D341Med (cell line): ENCODE measurements around the gene RREB1.
A peak's percentile ranks its signal among the peaks of the same experiment; 100 is the strongest.
"Not testable (repeated sequence)": the region's sequence is repeated elsewhere in the genome, so short reads cannot be mapped to it uniquely, and the experiment has no call there.

ENCODE experiments used
- DNase-seq: peaks from one replicate; pipeline ENCODE4 v3.0.0; 2012; ENCODE audit warnings: low spot score

The RREB1 gene

DNA sequence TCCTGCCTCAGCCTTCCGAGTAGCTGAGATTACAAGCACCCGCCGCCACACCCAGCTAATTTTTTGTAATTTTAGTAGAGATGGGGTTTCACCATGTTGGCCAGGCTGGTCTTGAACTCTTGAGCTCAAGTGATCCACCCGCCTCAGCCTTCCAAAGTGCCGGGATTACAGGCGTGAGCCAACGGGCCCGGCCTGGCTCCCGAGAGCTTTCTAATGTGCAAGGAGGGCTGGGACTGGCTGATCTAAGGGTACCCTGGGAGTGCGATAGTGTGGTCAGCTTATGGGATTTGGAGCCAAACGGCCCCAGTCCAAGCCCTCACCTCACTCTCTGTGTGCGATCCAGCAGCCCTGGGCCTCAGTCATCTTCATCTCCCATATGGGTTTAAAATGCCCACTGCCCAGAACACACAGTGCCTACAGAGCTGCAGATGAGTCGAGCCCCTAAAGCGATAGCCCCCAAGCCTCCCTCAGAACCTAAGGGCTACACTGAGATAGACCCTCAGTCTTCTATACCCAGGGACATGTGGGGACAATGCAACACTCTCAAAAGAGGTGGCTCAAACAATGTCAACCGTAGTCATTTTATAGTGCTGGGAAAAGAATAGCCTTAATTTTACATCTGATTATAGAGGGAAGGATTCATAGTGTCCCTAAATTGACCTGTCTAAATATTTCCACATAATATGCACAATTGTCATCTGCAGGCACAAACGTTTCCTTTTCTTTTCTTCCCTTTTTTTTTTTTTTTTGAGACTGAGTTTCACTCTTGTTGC is 155.2 kb downstream of the RREB1 start:
- DNase-seq: peak; percentile 28

DNA sequence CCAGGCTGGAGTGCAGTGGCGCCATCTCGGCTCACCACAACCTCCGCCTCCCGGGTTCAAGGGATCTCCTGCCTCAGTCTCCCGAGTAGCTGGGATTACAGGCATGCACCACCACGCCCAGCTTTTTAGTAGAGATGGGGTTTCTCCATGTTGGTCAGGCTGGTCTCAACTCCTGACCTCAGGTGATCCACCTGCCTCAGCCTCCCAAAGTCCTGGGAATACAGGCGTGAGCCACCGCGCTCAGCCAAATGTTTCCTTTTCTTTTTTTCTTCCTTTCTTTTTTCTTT is 155.7 kb downstream of the RREB1 start:
- not testable (repeated sequence) for DNase-seq

DNA sequence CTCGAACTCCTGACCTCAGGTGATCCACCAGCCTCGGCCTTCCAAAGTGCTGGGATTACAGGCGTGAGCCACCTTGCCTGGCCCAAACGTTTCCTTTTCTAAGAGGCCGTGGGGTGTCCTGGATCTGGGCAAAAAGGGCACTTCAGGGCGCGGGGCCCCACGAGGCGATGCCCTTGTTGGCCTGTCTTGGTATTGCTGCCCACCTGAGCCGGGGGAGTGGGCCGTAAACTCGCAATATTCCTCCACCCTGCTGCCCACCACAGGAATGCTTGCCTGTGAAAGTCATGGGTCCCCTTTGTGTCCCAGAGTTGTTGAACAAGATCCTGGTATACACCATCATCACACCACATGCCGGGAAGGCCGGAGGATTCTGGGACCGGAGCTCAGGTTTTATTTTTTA is 156.3 kb downstream of the RREB1 start:
- DNase-seq: peak; percentile 22

DNA sequence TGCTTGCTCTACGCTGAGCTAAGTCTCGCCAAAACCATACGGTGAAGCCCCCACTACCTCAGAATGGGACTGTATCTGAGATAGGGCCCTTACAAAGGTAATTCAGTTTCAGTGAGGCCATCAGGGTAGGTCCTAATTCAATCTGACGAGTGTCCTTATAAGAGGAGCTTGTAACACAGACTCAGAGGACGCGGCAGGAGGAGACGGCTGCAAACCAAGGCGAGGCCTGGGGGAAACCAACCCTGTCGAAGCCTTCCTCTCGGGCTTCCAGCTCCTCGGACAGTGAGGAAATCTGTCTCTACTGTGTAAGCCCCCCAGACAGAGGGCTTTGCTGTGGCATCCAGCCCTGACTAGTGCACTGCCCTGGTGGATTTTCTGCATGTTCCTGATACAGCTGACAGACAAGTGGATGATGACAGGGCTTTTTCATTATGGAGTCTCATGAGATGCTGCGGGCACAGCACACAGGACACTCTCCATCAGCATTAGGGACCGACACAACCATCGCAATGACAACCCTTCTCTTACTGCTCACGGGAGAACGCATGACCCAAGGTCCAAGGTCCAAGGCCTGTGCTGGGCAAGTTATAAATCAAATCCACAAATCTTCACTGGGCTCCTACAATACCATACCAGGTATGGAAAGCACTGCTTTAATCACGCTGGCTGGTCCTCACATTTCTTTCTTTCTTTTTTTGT is 157.1 kb downstream of the RREB1 start:
- DNase-seq: peak; percentile 21

DNA sequence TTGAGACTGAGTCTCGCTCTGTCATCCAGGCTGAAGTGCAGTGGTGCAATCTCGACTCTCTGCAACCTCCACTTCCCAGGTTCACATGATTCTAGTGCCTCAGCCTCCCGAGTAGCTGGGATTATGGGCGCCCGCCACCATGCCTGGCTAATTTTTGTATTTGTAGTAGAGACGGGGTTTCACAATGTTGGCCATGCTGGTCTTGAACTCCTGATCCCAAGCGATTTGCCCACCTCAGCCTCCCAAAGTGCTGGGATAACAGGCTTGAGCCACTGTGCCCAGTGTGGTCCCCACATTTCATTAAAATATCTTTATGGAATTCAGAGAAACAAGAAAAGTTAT is 157.6 kb downstream of the RREB1 start:
- DNase-seq: not testable (repeated sequence)

DNA sequence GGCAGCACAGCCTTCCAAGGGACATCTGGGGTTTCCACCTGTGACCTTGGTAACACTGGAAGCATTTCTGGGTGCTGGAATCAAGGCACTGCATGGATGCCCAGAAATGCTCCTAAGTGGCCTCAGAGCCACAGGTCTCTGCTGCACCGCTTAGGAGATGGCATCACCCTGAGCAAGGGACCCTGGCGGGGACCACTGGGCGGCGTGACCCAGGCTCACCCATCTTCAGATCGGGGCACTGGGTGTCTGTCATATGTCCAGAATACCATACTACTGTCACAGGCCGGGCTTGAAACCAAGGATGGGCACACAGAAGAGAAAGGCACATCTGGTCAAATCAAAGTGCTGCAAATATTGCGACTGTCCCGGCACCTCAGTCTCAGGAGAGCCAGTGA is 159.3 kb downstream of the RREB1 start:
- peak; percentile 26 for DNase-seq

- peak; percentile 41 for DNase-seq
Measured at GRCh38 chr6:7267466-7268091, 159.8 kb downstream of the RREB1 start.

- peak; percentile 26 for DNase-seq
Measured at GRCh38 chr6:7268362-7268761, 160.6 kb downstream of the RREB1 start.

DNA sequence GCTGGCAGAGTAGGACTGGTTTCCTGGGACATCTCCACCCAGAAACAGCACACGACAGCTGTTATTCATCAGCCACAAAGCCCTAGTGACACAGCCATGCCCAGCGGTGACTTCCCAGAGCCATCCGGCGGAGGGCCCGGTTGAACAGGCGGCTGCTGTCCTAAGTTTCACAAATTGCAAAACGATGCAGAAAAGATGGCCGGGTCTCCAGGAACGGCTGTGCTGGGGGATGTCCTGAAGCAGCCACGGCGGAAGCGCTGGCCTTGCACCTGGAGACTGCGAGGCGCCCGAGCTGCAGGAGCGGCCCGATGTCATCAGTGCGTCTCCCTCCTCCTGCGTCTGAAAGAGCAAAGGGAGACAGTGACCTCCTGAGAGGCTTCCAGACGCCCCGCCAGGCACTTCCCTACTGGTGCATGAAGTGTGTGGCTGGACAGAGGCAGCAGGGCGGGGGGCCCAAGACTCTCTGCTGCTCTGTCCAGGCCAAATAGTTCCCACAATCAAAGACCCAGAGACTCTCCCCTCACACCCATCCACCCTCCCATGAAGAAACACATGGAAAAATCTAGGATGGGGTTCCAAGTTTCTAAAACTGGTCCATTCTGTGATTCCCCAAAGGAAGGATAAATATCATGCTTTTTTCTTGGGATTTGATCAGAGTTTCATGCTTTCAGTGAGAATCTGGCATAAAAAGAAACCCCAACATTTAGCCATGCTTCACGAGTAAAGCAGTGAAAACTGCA is 161.2 kb downstream of the RREB1 start:
- peak; percentile 27 for DNase-seq

DNA sequence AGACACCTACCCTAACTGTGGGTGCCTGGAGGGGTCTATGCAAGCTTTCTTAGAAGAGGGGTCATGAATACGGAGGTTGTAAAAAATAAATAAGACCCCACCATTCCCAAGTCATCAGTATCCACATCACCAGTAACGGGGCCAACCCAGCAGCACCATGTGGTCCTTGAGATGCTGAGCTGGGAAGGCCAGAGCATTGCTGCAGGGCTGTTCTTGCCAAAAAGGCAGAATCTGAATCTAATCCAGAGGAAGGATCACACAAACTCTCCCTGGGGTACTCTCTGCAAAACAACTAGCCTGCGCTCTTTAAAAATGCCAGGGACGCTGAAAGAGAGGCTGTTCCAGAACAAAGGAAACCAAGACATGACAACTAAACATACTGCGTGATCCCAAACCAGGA is 162.1 kb downstream of the RREB1 start:
- no peak for DNase-seq

GRCh38 chr6:7270320-7271204 is 162.8 kb downstream of the RREB1 start:
- DNase-seq: peak; percentile 25

DNA sequence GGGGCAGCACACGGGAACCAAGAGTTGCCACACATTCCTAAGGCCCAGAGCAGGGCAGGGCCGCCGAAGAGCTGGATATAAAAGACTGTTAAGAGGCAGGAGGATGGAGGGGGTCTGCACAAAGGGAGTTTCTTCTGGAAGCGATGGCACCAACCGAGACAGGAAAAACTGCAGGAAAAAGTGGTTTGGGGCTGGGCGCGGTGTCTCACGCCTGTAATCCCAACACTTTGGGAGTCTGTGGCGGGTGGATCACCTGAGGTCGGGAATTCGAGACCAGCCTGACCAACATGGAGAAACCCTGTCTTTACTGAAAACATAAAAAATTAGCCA is 163.4 kb downstream of the RREB1 start:
- DNase-seq: no peak

- DNase-seq: no peak
Measured at GRCh38 chr6:7273709-7274108, 165.9 kb downstream of the RREB1 start.

DNA sequence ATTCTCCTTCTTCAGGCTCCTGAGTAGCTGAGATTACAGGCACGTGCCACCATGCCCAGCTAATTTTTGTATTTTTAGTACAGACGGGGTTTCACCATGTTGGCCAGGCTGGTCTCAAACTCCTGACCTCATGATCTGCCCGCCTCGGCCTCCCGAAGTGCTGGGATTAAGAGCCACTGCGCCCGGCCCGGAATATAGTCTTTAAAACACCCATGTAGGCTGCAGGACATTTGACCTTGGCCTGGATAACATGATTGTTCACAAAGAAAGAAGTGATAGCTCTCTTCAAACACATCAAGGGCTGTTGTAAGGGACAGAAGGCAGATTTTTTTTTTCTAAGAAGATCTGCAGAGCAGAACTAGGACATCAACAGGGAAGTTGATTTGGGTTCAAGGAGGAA is 166.8 kb downstream of the RREB1 start:
- DNase-seq: not testable (repeated sequence)

- DNase-seq: no peak
Measured at GRCh38 chr6:7276199-7276524, 168.4 kb downstream of the RREB1 start.

DNA sequence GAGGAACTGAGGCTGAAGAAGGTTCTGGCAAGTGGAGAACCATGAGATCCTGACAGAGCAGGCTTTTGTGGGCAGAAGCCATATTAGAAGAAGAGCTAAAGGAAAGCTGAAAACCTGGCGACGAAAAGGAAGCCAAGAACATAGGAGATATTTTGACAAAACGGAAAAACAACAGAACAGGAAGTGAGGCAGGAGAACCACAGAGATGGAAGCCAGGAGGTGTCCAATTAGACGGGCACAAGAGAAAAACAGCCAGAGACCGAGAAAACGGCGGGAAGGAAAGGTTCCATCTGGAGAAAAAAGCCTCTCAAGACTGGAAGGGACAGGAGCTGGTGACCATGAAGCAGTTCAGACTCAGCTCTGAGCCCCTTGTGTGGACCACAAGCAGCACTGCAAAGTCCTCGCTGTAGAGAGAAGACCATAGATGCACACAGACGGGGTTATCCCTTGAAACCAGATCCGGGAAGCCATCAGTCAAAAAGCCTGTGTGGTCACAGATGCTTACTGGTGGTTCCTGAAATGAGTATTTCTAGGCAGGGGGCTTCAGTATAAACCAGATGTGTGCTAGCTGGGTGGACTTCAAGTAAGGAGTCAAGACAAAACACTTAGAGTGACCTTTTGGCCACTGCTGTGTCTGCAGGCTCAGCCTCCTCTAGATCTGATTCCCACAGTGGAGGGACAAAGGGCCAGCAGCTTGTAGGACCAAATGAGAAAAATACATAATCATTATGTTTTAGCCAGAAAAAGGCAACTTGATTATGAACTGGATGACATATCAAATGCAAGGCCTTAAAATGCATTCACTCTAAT is 174.5 kb downstream of the RREB1 start:
- no peak for DNase-seq

- DNase-seq: no peak
Measured at GRCh38 chr6:7283676-7284075, 175.9 kb downstream of the RREB1 start.

DNA sequence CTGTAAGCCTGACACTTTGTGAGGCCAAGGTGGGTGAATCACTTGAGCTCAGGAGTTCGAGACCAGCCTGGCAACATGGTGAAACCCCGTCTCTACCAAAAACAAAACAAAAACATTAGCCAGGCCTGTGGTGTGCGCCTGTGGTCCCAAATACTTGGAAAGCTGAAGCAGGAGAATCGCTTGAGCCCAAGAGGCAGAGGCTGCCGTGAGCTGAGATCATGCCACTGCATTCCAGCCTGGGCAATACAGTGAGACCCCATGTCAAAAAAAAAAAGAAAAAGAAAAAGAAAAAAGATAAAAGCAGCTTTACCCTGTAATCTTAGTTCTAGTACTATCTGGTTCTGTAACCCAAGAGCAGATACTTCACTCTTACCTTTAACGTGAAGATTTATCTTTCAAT is 177.7 kb downstream of the RREB1 start:
- DNase-seq: no peak

DNA sequence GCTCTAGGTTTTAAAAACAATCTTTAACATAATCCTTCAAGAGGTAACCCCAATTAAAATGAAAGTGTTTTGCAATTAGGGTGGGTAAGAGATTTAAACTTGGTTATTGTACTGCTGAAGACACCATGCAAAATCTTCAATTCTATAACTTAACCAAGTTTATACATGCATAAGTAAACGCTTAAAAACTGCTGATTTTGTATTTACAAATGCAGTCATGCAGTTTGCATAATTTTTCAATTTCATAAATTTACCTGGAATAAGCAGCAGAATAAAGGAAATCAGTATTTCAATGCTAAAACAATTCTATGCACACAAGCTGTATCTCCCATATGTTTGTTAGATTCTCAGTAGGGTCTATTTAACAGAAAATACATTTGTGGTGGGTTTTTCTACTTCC is 182.3 kb downstream of the RREB1 start:
- no peak for DNase-seq

GRCh38 chr6:7292596-7293255 is 185.0 kb downstream of the RREB1 start:
- DNase-seq: no peak

DNA sequence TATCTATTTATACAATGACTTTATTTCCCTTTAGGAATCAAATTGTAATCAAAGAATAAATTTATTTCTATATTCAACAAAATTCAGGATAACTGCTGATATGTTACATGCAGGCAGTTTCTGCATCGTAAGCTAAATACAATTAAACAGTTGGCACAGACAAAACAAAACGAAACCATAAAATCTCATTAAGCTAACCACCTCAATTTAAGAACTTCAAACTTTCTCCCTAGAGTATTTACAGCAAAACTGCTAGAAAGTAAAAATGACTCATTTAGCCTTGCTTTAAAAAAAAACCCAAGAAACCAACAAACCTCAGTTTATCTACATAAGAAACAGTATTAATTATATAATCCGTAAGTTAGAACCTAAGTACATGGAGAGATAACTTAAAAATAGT is 188.2 kb downstream of the RREB1 start:
- DNase-seq: no peak
